Measurements from ENCODE around the gene CYFIP2. TPM values are rescaled to one million over a fixed set of nuclear protein-coding genes. Genes with fewer than 3 reads are reported as not detected.

CYFIP2 gene
- total RNA-seq, 1 donor from 2014 or later, result 59.2 TPM

DNA sequence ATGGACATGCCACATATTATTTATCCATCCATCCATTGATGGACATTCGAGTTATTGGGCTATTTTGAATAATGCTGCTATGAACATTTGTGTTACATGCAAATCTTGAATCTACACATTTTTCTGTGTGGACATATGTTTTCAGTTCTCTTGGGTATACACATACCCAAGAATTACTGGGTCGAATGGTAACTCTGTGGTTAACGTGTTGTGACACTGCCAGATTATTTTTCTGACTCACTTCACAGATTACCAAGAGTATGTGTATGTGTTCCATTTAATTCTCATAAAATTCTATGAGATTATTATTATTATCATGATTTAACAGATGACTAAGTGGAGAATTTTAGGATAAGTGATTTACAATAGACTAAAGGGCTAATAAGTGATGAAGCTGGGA, 26.7 kb downstream of the CYFIP2 start:
- no peak for DNase-seq (ENCODE audit: low read depth)
- H3K4me3 ChIP-seq (ENCODE audit: low read depth, low read length), result no peak overlapping the region
- TF ChIP-seq, protein P1, sequence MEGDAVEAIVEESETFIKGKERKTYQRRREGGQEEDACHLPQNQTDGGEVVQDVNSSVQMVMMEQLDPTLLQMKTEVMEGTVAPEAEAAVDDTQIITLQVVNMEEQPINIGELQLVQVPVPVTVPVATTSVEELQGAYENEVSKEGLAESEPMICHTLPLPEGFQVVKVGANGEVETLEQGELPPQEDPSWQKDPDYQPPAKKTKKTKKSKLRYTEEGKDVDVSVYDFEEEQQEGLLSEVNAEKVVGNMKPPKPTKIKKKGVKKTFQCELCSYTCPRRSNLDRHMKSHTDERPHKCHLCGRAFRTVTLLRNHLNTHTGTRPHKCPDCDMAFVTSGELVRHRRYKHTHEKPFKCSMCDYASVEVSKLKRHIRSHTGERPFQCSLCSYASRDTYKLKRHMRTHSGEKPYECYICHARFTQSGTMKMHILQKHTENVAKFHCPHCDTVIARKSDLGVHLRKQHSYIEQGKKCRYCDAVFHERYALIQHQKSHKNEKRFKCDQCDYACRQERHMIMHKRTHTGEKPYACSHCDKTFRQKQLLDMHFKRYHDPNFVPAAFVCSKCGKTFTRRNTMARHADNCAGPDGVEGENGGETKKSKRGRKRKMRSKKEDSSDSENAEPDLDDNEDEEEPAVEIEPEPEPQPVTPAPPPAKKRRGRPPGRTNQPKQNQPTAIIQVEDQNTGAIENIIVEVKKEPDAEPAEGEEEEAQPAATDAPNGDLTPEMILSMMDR (conservative IDR thresholded peaks at IDR 0.05; ENCODE audit: low read depth, low read length), result no peak

DNA sequence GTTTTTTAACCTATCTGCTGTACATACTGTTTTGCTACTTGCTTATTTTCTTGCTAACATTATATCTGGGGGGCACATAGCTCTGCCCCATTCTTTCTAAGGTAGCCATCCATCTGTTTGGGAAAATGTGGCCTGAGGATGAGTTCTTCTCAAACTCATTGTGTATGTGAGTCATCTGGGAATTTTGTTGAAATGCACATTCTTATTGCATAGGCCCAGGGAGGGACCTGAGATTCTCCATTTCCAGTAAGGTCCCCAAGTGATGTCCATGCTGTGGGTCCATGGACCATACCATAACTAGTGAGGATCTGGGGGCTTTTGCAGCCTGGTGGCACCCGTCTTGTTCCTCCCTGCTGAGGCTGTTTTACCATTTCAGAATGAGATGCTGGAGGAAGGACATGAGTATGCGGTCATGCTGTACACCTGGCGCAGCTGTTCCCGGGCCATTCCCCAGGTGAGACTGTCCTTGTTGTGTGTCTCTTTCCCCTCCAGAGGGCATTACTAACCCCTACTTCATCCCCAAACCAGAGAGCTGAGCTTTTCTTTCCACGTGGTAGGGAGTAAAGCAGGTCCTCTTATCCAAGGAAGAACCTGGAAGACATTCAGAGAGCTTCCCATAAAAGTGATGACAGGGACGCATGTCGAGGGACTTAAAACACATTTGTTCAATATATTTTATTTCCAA, 28.6 kb downstream of the CYFIP2 start:
- no peak for DNase-seq (ENCODE audit: low read depth)
- TF ChIP-seq, protein P1 (conservative IDR thresholded peaks at IDR 0.05; ENCODE audit: low read depth, low read length), result no peak

GRCh38 chr5:157295247-157295646, 29.3 kb downstream of the CYFIP2 start:
- TF ChIP-seq, protein P1 (conservative IDR thresholded peaks at IDR 0.05; ENCODE audit: low read depth, low read length), result no peak
- DNase-seq (ENCODE audit: low read depth), result no peak
- no peak overlapping the region for H3K4me3 ChIP-seq (ENCODE audit: low read depth, low read length)

More for the DNA sequence above, 28.6 kb downstream of the CYFIP2 start:
- no peak overlapping the region for H3K4me3 ChIP-seq (ENCODE audit: low read depth, low read length)

GRCh38 chr5:157300564-157300963, 34.6 kb downstream of the CYFIP2 start:
- H3K4me3 ChIP-seq (ENCODE audit: low read depth, low read length), result no peak overlapping the region
- no peak for DNase-seq (ENCODE audit: low read depth)
- TF ChIP-seq, protein P1 (conservative IDR thresholded peaks at IDR 0.05; ENCODE audit: low read depth, low read length), result no peak

- TF ChIP-seq, protein P1 (conservative IDR thresholded peaks at IDR 0.05; ENCODE audit: low read depth, low read length), result no peak
- H3K4me3 ChIP-seq (ENCODE audit: low read depth, low read length), result no peak overlapping the region
- DNase-seq (ENCODE audit: low read depth), result no peak
Observed at GRCh38 chr5:157301066-157301465, 35.1 kb downstream of the CYFIP2 start.

- no peak overlapping the region for H3K4me3 ChIP-seq (ENCODE audit: low read depth, low read length)
- no peak for DNase-seq (ENCODE audit: low read depth)
- TF ChIP-seq, protein P1 (conservative IDR thresholded peaks at IDR 0.05; ENCODE audit: low read depth, low read length), result no peak
Observed at GRCh38 chr5:157303023-157303422, 37.1 kb downstream of the CYFIP2 start.
